GM10266 (cell line): ENCODE measurements around the gene ERAS.
"Not testable (repeated sequence)": the region's sequence is repeated elsewhere in the genome, so short reads cannot be mapped to it uniquely, and the experiment has no call there.

ENCODE experiments used
- DNase-seq: peaks from one replicate; pipeline ENCODE4 v3.0.0; 2012; ENCODE audit errors: extremely low spot score
- TF ChIP-seq, protein P1 (sequence below): IDR thresholded peaks from 2 replicates; pipeline ENCODE4 v1.5.1; 2012; ENCODE audit warnings: mild to moderate bottlenecking, low read depth; ENCODE audit not compliant: control insufficient read depth, insufficient read depth; ENCODE audit errors: missing control alignments

Gene ERAS

DNA sequence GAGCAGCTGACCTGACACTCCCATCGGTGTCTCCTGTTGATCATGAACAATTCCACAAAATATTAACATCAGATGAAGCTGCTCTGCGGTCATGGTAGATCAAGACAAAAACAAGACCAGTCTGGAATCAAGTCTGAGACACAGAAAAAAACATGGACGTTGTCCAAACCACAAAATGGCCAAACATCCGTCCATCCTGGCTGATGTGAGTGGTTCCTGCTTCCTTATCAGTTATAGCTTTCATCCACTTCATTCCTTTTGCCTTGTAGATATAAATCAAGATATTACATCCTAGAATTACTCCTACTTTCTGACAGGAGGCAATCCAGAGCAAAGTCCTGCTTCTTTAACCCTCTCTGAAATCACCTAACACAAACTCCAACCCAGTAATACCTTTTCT is 37.9 kb downstream of the ERAS start:
- TF ChIP-seq, protein P1, sequence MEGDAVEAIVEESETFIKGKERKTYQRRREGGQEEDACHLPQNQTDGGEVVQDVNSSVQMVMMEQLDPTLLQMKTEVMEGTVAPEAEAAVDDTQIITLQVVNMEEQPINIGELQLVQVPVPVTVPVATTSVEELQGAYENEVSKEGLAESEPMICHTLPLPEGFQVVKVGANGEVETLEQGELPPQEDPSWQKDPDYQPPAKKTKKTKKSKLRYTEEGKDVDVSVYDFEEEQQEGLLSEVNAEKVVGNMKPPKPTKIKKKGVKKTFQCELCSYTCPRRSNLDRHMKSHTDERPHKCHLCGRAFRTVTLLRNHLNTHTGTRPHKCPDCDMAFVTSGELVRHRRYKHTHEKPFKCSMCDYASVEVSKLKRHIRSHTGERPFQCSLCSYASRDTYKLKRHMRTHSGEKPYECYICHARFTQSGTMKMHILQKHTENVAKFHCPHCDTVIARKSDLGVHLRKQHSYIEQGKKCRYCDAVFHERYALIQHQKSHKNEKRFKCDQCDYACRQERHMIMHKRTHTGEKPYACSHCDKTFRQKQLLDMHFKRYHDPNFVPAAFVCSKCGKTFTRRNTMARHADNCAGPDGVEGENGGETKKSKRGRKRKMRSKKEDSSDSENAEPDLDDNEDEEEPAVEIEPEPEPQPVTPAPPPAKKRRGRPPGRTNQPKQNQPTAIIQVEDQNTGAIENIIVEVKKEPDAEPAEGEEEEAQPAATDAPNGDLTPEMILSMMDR: no peak
- no peak for DNase-seq

DNA sequence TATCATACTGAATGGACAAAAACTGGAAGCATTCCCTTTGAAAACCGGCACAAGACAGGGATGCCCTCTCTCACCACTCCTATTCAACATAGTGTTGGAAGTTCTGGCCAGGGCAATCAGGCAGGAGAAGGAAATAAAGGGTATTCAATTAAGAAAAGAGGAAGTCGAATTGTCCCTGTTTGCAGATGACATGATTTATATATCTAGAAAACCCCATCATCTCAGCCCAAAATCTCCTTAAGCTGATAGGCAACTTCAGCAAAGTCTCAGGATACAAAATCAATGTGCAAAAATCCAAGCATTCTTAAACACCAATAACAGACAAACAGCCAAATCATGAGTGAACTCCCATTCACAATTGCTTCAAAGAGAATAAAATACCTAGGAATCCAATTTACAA is 45.7 kb downstream of the ERAS start:
- DNase-seq: not testable (repeated sequence)

DNA sequence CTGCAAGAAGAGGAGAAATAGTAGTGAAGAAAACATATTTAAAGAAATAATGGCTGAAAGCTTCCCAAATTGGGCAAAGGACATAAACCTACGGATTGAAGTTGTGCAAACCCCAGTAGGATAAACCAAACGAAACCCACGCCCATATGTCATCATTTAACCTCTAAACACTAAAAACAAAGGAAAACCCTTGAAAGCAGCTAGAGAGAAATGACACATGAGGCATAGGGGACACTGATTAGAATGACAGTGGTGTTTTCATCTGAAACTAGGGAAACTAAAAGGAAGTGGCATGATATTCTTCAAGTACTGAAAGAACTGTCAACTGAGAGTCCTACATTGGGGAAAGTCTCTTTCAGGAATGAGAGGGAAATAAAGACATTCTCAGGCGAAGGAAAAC is 50.6 kb downstream of the ERAS start:
- not testable (repeated sequence) for DNase-seq
